ENCODE measurements around the gene CYP27A1.

CYP27A1 gene

GRCh38 chr2:218811382-218811781, 29.4 kb downstream of the CYP27A1 start:
- CTCF ChIA-PET = interaction anchor here (1.2 to 1.5 kb wide), 2 partner anchors 65 to 101 kb away, joined by 3 read pairs; no protein-coding TSS in a partner anchor
- TF ChIP-seq CTCF (IDR thresholded peaks at IDR 0.05; ENCODE audit: insufficient read depth, low read length, missing control alignments) = no peak
- POLR2A ChIA-PET = no interaction called here
- H3K4me3 ChIP-seq (ENCODE audit: low read depth, low read length) = no peak overlapping the region
- no peak for DNase-seq (ENCODE audit: low read depth, low spot score)

- ChIA-PET CTCF (no interaction called here), POLR2A (no interaction called here)
- DNase-seq (ENCODE audit: low read depth, low spot score) = no peak
- H3K4me3 ChIP-seq (ENCODE audit: low read depth, low read length) = no peak overlapping the region
- TF ChIP-seq CTCF (IDR thresholded peaks at IDR 0.05; ENCODE audit: insufficient read depth, low read length, missing control alignments) = no peak
Measured at GRCh38 chr2:218812096-218812815, 30.3 kb downstream of the CYP27A1 start.

- no peak for TF ChIP-seq CTCF (IDR thresholded peaks at IDR 0.05; ENCODE audit: insufficient read depth, low read length, missing control alignments)
- H3K4me3 ChIP-seq (ENCODE audit: low read depth, low read length) = no peak overlapping the region
- POLR2A ChIA-PET = no interaction called here
- DNase-seq (ENCODE audit: low read depth, low spot score) = no peak
- CTCF ChIA-PET = no interaction called here
Measured at GRCh38 chr2:218812861-218813260, 30.9 kb downstream of the CYP27A1 start.

GRCh38 chr2:218813771-218814460, 32.0 kb downstream of the CYP27A1 start:
- no peak for TF ChIP-seq CTCF (IDR thresholded peaks at IDR 0.05; ENCODE audit: insufficient read depth, low read length, missing control alignments)
- ChIA-PET CTCF (no interaction called here), POLR2A (no interaction called here)
- no peak overlapping the region for H3K4me3 ChIP-seq (ENCODE audit: low read depth, low read length)
- DNase-seq (ENCODE audit: low read depth, low spot score) = no peak

- no peak overlapping the region for H3K4me3 ChIP-seq (ENCODE audit: low read depth, low read length)
- no peak for DNase-seq (ENCODE audit: low read depth, low spot score)
- TF ChIP-seq CTCF (IDR thresholded peaks at IDR 0.05; ENCODE audit: insufficient read depth, low read length, missing control alignments) = no peak
- CTCF ChIA-PET = interaction anchor here (0.6 to 2.5 kb wide), 2 partner anchors 8 to 33 kb away, joined by 3 to 13 read pairs; no protein-coding TSS in a partner anchor
- POLR2A ChIA-PET = no interaction called here
Measured at GRCh38 chr2:218814540-218815243, 32.7 kb downstream of the CYP27A1 start.

GRCh38 chr2:218815244-218815637, 33.3 kb downstream of the CYP27A1 start:
- DNase-seq (ENCODE audit: low read depth, low spot score) = no peak
- H3K4me3 ChIP-seq (ENCODE audit: low read depth, low read length) = no peak overlapping the region
- no peak for TF ChIP-seq CTCF (IDR thresholded peaks at IDR 0.05; ENCODE audit: insufficient read depth, low read length, missing control alignments)
- CTCF ChIA-PET = interaction anchor here (0.6 to 2.5 kb wide), 2 partner anchors 9 to 33 kb away, joined by 3 to 13 read pairs; no protein-coding TSS in a partner anchor
- POLR2A ChIA-PET = no interaction called here

All from AG04449 (cell line).